Spleen (tissue), 13 donors: ENCODE measurements around the gene UBAC1. TPM values are rescaled to one million over a fixed set of nuclear protein-coding genes. Genes with fewer than 3 reads are reported as not detected.

Experiments
- DNase-seq: peaks from one replicate; pipeline ENCODE4 v3.0.0-alpha.2; 2020
- H3K27ac ChIP-seq, 8 donors: fragments of 200-600 bp; sonication (generic) in 7 of 8; 1 replicate in 4 of 8; 2 replicates in 4 of 8; pipeline versions ENCODE4 v1.5.0 to v1.8.0; 2016 to 2021; ENCODE audit warnings: inconsistent platforms in 4 of 8, mild to moderate bottlenecking in 4 of 8, moderate library complexity in 1 of 8
- H3K27me3 ChIP-seq, 7 donors: fragments of 200-600 bp; sonication (generic) in 6 of 7; replicated peaks in 1 of 7; 1 replicate in 4 of 7; 2 replicates in 3 of 7; pipeline versions ENCODE4 v1.5.0 to v1.8.0; 2016 to 2021; ENCODE audit warnings: inconsistent platforms in 3 of 7, mild to moderate bottlenecking in 1 of 7
- H3K36me3 ChIP-seq, 6 donors: fragments of 200-600 bp; sonication (generic) in 5 of 6; 1 replicate in 4 of 6; 2 replicates in 2 of 6; pipeline versions ENCODE4 v1.5.0 to v1.8.0; 2016 to 2021; ENCODE audit warnings: inconsistent platforms in 2 of 6
- H3K4me1 ChIP-seq, 6 donors: fragments of 200-600 bp; sonication (generic) in 5 of 6; 1 replicate in 3 of 6; 2 replicates in 3 of 6; pipeline versions ENCODE4 v1.5.0 to v1.8.0; 2016 to 2021; ENCODE audit warnings: inconsistent platforms in 3 of 6
- H3K4me3 ChIP-seq, 8 donors: fragments of 200-600 bp; sonication (generic) in 7 of 8; 1 replicate in 4 of 8; 2 replicates in 4 of 8; pipeline versions ENCODE4 v1.5.0 to v1.8.0; 2016 to 2021; ENCODE audit warnings: inconsistent platforms in 4 of 8, mild to moderate bottlenecking in 4 of 8, moderate library complexity in 2 of 8
- H3K9me3 ChIP-seq, 8 donors: fragments of 200-600 bp; sonication (generic) in 7 of 8; 1 replicate in 4 of 8; 2 replicates in 4 of 8; pipeline versions ENCODE4 v1.5.0 to v1.8.0; 2016 to 2021; ENCODE audit warnings: inconsistent platforms in 4 of 8
- CTCF ChIP-seq, 11 experiments: fragments of 200-600 bp in 7 of 11; fragments of 450-650 bp in 4 of 11; sonication (generic) in 4 of 11; IDR thresholded peaks in 8 of 11; conservative IDR thresholded peaks in 3 of 11; 1 replicate in 7 of 11; 2 replicates in 4 of 11; pipeline versions ENCODE4 v1.4.0 to v1.8.0; 2016 to 2021; ENCODE audit warnings: antibody characterized with exemption in 11 of 11, inconsistent platforms in 4 of 11, mild to moderate bottlenecking in 1 of 11
- POLR2A ChIP-seq, 3 donors: fragments of 450-650 bp; IDR thresholded peaks; one replicate each; pipeline ENCODE4 v1.5.1; 2017; ENCODE audit warnings: antibody characterized with exemption in 3 of 3, mild to moderate bottlenecking in 1 of 3
- POLR2AphosphoS5 ChIP-seq, 3 donors: sonication (generic); formaldehyde crosslinking; IDR thresholded peaks; one replicate each; pipeline ENCODE4 v1.5.1; 2017; ENCODE audit warnings: antibody characterized with exemption in 3 of 3
- WGBS, 5 donors: extraction: QIAGEN DNeasy Blood & Tissue Kit in 3 of 5; methylation state at CpG; one replicate each; pipeline versions ENCODE4 v1.1.5 to v1.1.7; 2013 to 2018; 5-methylcytosine and 5-hydroxymethylcytosine counted together
- intact Hi-C: fragments of 100-400 bp; cut with DNase I; formaldehyde crosslinking; loops from one replicate; pipeline ENCODE4 v1.15.0; 2023; ENCODE audit warnings: low total_unique reads
- long read RNA-seq, 2 donors: transcript quantifications; one replicate each; lab custom pipeline, GENCODE V29; 2026
- polyA plus RNA-seq, 3 donors: library from polyadenylated mRNA; stranded (reverse); fragments of 200-250 nt; gene quantifications; one replicate each; pipeline ENCODE4 v1.2.1, GENCODE V29; 2013
- total RNA-seq, 7 donors: library from RNA; depleted of rRNA in 3 of 7; stranded (reverse); fragments of >200 nt in 3 of 7; fragmentation: NEBNext Ultra II Directional in 4 of 7; extraction: Animal tissue kit (Norgen Biotek cat#: 25700) in 4 of 7; gene quantifications; one replicate each; pipeline versions ENCODE4 v1.1.0 to v1.2.1, GENCODE V29; 2016 to 2021
- donor health status: healthy with polysubstance abuse.
- donor health status: DM: no; HTN: no; CAD: no; lungs with moderate emphysema.
- donor health status: DM: no; HTN: no; CAD: no.
- donor health status: Bipolar disorder and iron deficiency.
- donor health status: healthy.
- donor health status: DM: no; HTN: no; CAD: no.
- donor health status: DM: yes; HTN: yes; CAD: no.

The UBAC1 gene
- total RNA-seq (10 to 100 TPM; 32.3 to 45.8 (median 34.0) TPM), polyA plus RNA-seq (10 to 100 TPM; 28.0 to 45.3 (median 35.0) TPM)
- long read RNA-seq, donor 1, transcript UBAC1-201 (10 exons, 1,867 nt) = major isoform, 14 of 24 reads
- long read RNA-seq, donor 1, partial matches to known transcripts = 7 of 24 reads
- long read RNA-seq, donor 1, other reads (novel, unspliced or antisense) = 0 of 24 reads
- long read RNA-seq, donor 2, transcript UBAC1-201 (10 exons, 1,867 nt) = major isoform, 16 of 46 reads
- long read RNA-seq, donor 2, partial matches to known transcripts = 26 of 46 reads
- long read RNA-seq, donor 2, other reads (novel, unspliced or antisense) = 0 of 46 reads

- H3K4me1 ChIP-seq = peaks cover 10 to 59% (median 32%) of the 10 kb centered on the region in 6 donors
- peak within 1 kb of the TSS; percentile 76 to 99 (median 88) for H3K4me3 ChIP-seq
- DNase-seq = peak; percentile 99
- no peaks in the 10 kb centered on the region for H3K9me3 ChIP-seq
- peak within 1 kb of the TSS; percentile 70 to 92 (median 86) for H3K27ac ChIP-seq
- H3K36me3 ChIP-seq = peaks cover 0 to 4% (median 0%) of the 10 kb centered on the region in 6 donors
- intact Hi-C loops = loop anchor here (5.0 kb wide), 1 partner anchor 54 kb away; the partner anchor contains the start of gene CAMSAP1
- TF ChIP-seq CTCF (IDR thresholded peaks at IDR 0.05 in 8 of 11, conservative IDR thresholded peaks at IDR 0.05 in 3 of 11) (peak; percentile 32 to 77 (median 60)), POLR2AphosphoS5 (IDR thresholded peaks at IDR 0.05) (peak; percentile 60 to 87 (median 79)), POLR2A (IDR thresholded peaks at IDR 0.05) (peak in 1 of 3 donors; percentile 4)
- 0 to 2% (median 0%) methylated on average over 18 to 53 of the region's 53 CpGs for WGBS, 5 donors
- peaks cover 0 to 14% (median 0%) of the 10 kb centered on the region in 7 donors for H3K27me3 ChIP-seq
Measured at GRCh38 chr9:135961277-135961715, at the start of gene UBAC1. TSS of gene UBAC1 (minus strand) at chr9:135961373. CDS start at chr9:135961162, 211 bp downstream.

- TF ChIP-seq POLR2AphosphoS5 (IDR thresholded peaks at IDR 0.05) (peak; percentile 72 to 83 (median 81)), CTCF (IDR thresholded peaks at IDR 0.05 in 8 of 11, conservative IDR thresholded peaks at IDR 0.05 in 3 of 11) (no peak)
- intact Hi-C loops = no loop called here
- Histone ChIP-seq H3K36me3 (peaks cover 0 to 84% (median 13%) of the 10 kb centered on the region in 6 donors), H3K27me3 (no peaks in the 10 kb centered on the region), H3K4me3 (peak overlapping the region in 1 of 8 donors; percentile 19), H3K9me3 (no peaks in the 10 kb centered on the region), H3K27ac (peak overlapping the region; percentile 13 to 89 (median 80)), H3K4me1 (peaks cover 5 to 95% (median 46%) of the 10 kb centered on the region in 6 donors)
- DNase-seq = peak; percentile 76
- 59 to 74% (median 65%) methylated on average over 28 of the region's 28 CpGs for whole genome bisulfite sequencing, 5 donors
Measured at GRCh38 chr9:136010615-136011361, 49.6 kb upstream of the UBAC1 start.

GRCh38 chr9:136010176-136010575 is 49.0 kb upstream of the UBAC1 start:
- peak overlapping the region; percentile 13 to 89 (median 80) for H3K27ac ChIP-seq
- no peaks in the 10 kb centered on the region for H3K27me3 ChIP-seq
- peaks cover 0 to 78% (median 12%) of the 10 kb centered on the region in 6 donors for H3K36me3 ChIP-seq
- peak; percentile 73 for DNase-seq
- intact Hi-C loops = no loop called here
- WGBS, 5 donors = 77 to 91% (median 87%) methylated on average over 17 of the region's 17 CpGs
- TF ChIP-seq POLR2AphosphoS5 (IDR thresholded peaks at IDR 0.05) (no peak), POLR2A (IDR thresholded peaks at IDR 0.05) (no peak), CTCF (IDR thresholded peaks at IDR 0.05 in 8 of 11, conservative IDR thresholded peaks at IDR 0.05 in 3 of 11) (no peak)
- H3K4me1 ChIP-seq = peaks cover 5 to 95% (median 47%) of the 10 kb centered on the region in 6 donors
- H3K9me3 ChIP-seq = no peaks in the 10 kb centered on the region
- no peak overlapping the region for H3K4me3 ChIP-seq
